Skeletal muscle cell (primary cell): Measurements from ENCODE around the gene USP13.

Experiments used
- DNase-seq: peaks from one replicate; pipeline ENCODE4 v3.0.0-alpha.2; 2010; ENCODE audit warnings: low read depth
- H3K4me3 ChIP-seq: 2 replicates; pipeline ENCODE4 v1.5.1; 2011; ENCODE audit warnings: low read depth, mild to moderate bottlenecking, control low read depth, low read length, moderate library complexity

Gene USP13

GRCh38 chr3:179688850-179689249, 36.0 kb downstream of the USP13 start:
- DNase-seq, result no peak
- no peak overlapping the region for H3K4me3 ChIP-seq

DNA sequence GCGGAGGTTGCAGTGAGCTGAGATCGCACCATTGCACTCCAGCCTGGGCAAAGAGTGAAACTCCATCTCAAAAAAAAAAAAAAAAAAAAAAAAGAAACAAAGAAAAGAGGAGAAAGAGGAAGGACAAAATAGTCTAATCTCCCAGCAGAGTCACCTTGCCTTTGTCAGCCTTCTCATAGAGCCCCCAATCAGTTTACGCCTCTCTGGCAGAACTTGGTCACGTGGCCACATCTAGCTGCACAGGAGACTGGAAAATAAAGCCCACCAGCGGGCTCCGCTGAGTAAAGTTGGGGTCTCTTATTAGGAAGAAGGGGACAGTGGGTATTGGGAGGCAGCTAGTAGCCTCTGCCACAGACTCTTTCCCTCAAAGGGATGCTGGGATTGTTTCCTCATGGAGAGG, 41.9 kb downstream of the USP13 start:
- H3K4me3 ChIP-seq, result no peak overlapping the region
- no peak for DNase-seq

- no peak overlapping the region for H3K4me3 ChIP-seq
- DNase-seq, result no peak
These were observed 43.0 kb downstream of the USP13 start for GRCh38 chr3:179695672-179696313.

- DNase-seq, result no peak
These were observed 45.0 kb downstream of the USP13 start for GRCh38 chr3:179697736-179698332.

GRCh38 chr3:179700716-179701115, 47.9 kb downstream of the USP13 start:
- H3K4me3 ChIP-seq, result no peak overlapping the region

More at GRCh38 chr3:179697736-179698332, 45.0 kb downstream of the USP13 start:
- no peak overlapping the region for H3K4me3 ChIP-seq

DNA sequence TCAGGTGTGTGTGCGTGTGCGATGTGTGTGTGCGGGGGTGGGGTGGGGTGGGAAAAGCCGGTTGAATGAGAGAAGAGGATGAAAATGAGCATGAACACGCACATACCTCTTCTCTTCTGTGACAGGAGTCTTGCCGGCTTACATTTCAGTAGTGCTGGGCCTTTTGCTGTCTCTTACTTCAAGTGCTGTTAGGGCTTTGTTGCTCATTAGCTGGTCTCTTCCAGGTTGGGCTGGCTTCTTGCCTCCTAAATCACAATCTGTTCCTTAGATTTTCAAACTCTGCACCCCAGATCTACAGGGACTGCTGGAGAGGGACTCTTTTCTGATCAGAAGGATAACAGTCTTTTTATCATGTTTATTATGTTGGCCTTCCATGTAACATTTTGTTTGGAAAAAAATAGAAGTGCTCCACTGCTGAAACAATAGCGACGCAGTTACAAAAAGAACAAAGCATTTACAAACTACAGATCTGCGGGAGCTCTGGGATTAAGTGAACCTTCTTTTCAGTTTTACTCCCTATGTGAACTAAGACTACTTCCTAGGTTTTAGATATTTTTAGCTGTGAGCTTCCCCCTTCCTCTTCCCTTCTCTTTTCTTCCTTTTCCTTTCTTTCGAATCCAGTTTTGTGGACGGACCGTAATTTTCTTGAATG, 48.5 kb downstream of the USP13 start:
- no peak for DNase-seq
- no peak overlapping the region for H3K4me3 ChIP-seq

More at GRCh38 chr3:179700716-179701115, 47.9 kb downstream of the USP13 start:
- no peak for DNase-seq

DNA sequence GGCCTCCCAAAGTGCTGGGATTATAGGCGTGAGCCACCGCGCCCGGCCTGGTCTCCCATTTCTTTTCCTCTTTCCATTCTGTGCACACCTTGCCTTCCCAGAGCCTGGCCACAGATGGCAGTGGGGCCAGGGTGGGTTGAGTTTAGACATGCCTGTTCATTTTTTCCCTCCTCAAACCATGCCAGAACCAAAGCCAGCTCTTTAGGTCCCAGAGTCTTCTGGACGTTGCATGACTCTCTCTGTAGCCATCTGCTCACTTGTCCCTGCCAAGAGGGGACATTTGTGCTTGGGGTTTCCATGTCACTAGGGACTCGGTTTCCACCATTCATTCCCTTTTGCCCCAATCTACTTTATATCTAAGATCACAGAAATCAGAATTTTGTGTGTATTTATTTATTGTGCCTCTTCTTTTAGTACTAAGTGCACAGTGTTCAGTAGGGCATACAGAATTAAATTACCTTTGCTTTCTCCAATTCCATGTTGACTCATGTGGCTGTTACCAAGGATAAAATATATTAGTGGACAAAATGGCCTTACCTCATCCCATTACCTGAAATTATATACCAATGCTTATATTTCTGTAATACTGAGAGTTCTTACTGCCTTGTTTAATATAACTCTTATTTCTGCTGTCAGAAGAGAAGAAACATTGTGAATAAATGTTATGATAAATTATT, 49.6 kb downstream of the USP13 start:
- no peak overlapping the region for H3K4me3 ChIP-seq
- no peak for DNase-seq

DNA sequence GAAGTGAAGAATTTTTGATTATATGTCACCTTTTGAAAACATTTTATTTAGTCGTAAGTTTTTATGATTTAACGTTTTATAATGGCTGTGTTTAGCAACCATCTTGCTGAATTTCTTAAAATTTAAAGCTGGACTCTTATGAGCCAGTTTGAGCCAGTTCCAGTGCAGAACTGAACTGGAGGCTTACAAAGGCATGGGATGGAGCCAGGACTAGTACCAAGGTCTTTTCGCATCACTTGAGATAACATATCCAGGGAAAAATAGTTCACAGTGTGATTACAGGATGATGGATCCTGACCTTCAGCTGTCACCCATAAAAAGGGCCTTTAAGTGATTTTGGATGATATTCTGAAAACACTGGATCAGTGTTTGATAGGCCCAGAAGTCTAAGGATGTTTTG, 51.0 kb downstream of the USP13 start:
- H3K4me3 ChIP-seq, result no peak overlapping the region
- no peak for DNase-seq

GRCh38 chr3:179706233-179706632, 53.4 kb downstream of the USP13 start:
- DNase-seq, result no peak
- H3K4me3 ChIP-seq, result no peak overlapping the region

DNA sequence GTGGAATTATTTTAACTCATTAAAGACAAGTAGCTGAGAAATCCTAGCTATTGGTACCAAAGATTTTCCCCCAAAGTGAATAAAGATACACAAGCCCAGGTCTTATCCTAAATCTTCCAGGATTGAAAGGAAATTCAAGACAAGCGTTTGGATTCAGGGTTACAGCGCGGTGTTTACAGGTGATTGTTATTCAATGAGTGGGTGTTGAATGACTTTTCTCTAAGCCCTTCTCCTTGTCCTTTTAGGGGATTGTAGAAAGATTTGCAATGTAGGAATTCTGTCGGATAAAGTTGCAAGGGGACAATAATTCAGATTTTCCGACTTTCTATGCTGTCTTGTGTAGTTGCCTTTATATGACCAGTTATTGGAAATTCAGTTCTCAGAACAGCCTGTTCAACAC, 57.2 kb downstream of the USP13 start:
- H3K4me3 ChIP-seq, result no peak overlapping the region
- DNase-seq, result no peak

DNA sequence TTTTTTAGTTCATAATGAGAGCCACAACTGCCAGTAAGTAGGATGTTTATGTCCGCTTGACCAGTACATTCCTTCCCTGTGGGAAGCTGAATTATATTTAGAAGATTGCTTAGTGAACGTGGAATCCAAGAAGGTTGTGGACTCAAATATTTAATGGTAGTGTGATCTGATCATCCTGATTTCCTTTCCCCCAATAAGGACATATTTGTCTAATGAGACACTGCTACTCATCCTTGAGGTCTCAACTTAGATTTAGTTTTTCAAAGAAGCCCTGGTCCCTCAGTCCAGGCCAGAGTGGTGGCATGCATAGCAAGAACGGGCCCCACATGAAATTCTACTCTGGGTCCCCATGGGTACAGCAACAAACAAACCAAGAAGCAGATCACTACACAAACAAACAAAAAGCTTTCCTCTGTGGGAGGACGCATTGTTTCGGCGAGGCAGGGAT, 60.8 kb downstream of the USP13 start:
- DNase-seq, result peak; percentile 57
- H3K4me3 ChIP-seq, result no peak overlapping the region

DNA sequence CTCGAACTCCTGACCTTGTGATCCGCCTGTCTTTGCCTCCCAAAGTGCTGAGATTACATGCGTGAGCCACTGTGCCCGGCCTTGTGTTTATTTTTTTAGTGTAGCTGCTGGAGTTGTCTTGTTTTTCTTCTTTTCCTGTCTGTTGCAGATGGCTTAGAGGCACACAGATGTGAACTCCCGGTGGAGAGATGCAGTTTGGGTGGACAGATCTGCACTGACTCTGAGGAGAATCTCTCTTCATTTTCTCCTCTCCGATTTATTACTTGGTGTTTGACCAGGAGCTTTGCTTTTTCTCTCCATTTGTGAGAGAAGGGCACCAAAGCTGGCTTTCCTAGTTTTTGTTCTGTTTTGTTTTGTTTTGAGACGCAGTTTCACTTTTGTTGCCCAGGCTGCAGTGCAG, 62.7 kb downstream of the USP13 start:
- no peak overlapping the region for H3K4me3 ChIP-seq
- DNase-seq, result no peak

GRCh38 chr3:179716226-179716625, 63.4 kb downstream of the USP13 start:
- no peak overlapping the region for H3K4me3 ChIP-seq
- DNase-seq, result no peak

DNA sequence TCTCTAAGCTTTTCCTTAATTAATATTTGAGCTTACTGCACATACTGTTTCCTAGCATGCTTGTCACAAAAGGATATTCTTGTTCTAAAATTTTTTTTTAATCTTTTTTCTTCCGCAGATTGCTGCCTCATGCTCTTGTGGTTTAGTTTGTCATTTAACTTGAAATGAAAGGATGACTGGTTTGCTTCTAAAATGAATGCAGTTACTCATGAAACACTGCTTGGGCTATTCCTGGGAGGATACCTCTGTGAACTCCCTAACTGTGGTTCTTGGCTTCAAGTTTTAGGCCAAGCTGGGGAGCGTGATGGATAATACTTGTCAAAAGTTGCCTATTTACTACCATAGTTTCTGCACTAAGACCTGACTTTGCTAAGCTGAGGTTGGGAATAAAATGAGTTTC, 64.0 kb downstream of the USP13 start:
- H3K4me3 ChIP-seq, result no peak overlapping the region
- DNase-seq, result peak; percentile 76

GRCh38 chr3:179717219-179717618, 64.4 kb downstream of the USP13 start:
- no peak overlapping the region for H3K4me3 ChIP-seq
- no peak for DNase-seq

GRCh38 chr3:179719048-179719734, 66.4 kb downstream of the USP13 start:
- no peak for DNase-seq
- H3K4me3 ChIP-seq, result no peak overlapping the region

- no peak for DNase-seq
- no peak overlapping the region for H3K4me3 ChIP-seq
These were observed 67.4 kb downstream of the USP13 start for GRCh38 chr3:179720196-179720595.

GRCh38 chr3:179723617-179724016, 70.8 kb downstream of the USP13 start:
- H3K4me3 ChIP-seq, result no peak overlapping the region

DNA sequence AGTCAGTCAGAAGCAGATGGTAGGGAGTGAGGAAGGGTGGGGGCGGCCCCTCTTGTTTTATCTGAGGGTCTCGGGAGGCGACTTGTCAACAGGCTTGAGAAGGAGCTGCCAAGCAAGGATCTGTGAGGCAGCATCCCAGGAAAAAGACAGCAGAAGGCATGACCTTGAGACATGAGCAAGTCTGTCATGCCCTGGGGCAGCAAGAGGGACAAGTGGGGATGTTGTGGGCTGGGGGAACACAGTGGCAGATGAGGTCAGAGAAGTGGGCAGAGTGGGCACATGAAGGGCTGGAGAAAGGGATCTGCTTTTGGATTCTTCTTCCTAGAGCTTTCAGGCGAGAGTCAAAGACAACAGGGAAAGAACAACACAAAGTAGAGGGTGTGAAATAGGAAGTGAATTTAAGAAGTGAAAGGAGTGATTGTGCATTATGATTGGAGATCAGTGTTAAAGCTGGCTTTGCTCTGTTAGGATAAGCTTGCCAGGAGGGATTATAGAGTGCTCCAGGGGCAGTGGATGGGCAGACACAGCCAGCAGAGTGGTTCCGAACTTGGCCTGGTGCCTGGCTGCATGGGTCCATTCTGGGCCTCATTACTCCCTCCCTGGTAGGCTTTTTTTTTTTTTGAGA, 73.3 kb downstream of the USP13 start:
- DNase-seq, result no peak
- H3K4me3 ChIP-seq, result no peak overlapping the region

More at GRCh38 chr3:179723617-179724016, 70.8 kb downstream of the USP13 start:
- DNase-seq, result no peak
